IMR-90 (cell line): ENCODE results near the gene GLIPR1. TPM values are rescaled to one million over a fixed set of nuclear protein-coding genes. Genes with fewer than 3 reads are reported as not detected.
"Not testable (repeated sequence)": the region's sequence is repeated elsewhere in the genome, so short reads cannot be mapped to it uniquely, and the experiment has no call there.

Experiments
- ATAC-seq: fragments of 200-7000 bp; cut with Tn5 transposase; 2 replicates; pipeline ENCODE4 v1.9.1; 2020; ENCODE audit warnings: low read depth, mild to moderate bottlenecking, moderate library complexity
- BruUV-seq: library from RNA; stranded (reverse); fragments of 400-500 nt; replicated peaks from 2 replicates; lab custom pipeline; 2021; lab: Mats Ljungman, UMichigan
- CTCF ChIA-PET: fragments of 300-600 bp; formaldehyde crosslinking; extraction: SDS; loops from one replicate; lab custom pipeline; 2021; ENCODE audit warnings: antibody characterized with exemption; lab: Yijun Ruan, JAX
- POLR2A ChIA-PET: fragments of 300-600 bp; sonication (Branson Sonifier 250); formaldehyde crosslinking; loops from one replicate; lab custom pipeline; 2022; ENCODE audit warnings: antibody characterized with exemption; ENCODE audit not compliant: unreplicated experiment; lab: Charles Lee
- DNase-seq: peaks from one replicate; pipeline ENCODE4 v3.0.0; 2013
- H2AFZ ChIP-seq: replicated peaks from 2 replicates; pipeline ENCODE3; 2013; ENCODE audit warnings: low read length, mild to moderate bottlenecking; ENCODE audit not compliant: poor library complexity
- H2AK5ac ChIP-seq: 2 replicates; pipeline ENCODE4 v1.6.1; 2013; ENCODE audit warnings: low read depth, low read length, inconsistent platforms
- H2AK9ac ChIP-seq: replicated peaks from 2 replicates; pipeline ENCODE3; 2013; ENCODE audit warnings: mild to moderate bottlenecking, low read depth, low read length, moderate library complexity; ENCODE audit not compliant: poor library complexity
- H2BK120ac ChIP-seq: 2 replicates; pipeline ENCODE4 v1.6.1; 2013; ENCODE audit warnings: low read depth, low read length, inconsistent platforms
- H2BK15ac ChIP-seq: 3 replicates; pipeline ENCODE4 v1.6.1; 2013; ENCODE audit warnings: low read depth, low read length, inconsistent platforms
- H2BK20ac ChIP-seq: 2 replicates; pipeline ENCODE4 v1.6.1; 2013; ENCODE audit warnings: low read depth, mild to moderate bottlenecking, inconsistent platforms, low read length, moderate library complexity
- H2BK5ac ChIP-seq: 2 replicates; pipeline ENCODE4 v1.6.1; 2013; ENCODE audit warnings: mild to moderate bottlenecking, low read depth, low read length, inconsistent platforms; ENCODE audit not compliant: poor library complexity, severe bottlenecking
- H3K14ac ChIP-seq: replicated peaks from 2 replicates; pipeline ENCODE4 v1.6.1; 2013; ENCODE audit warnings: low read depth, low read length, inconsistent platforms
- H3K18ac ChIP-seq: 2 replicates; pipeline ENCODE4 v1.6.1; 2013; ENCODE audit warnings: low read depth, low read length, control low read depth
- H3K23ac ChIP-seq: 2 replicates; pipeline ENCODE4 v1.6.1; 2013; ENCODE audit warnings: low read depth, low read length, inconsistent platforms
- H3K27ac ChIP-seq: 2 replicates; pipeline ENCODE4 v1.5.1; 2013; ENCODE audit warnings: mild to moderate bottlenecking, control low read depth, low read length; ENCODE audit not compliant: insufficient read depth
- H3K27me3 ChIP-seq: 2 replicates; pipeline ENCODE4 v1.6.1; 2013; ENCODE audit warnings: low read length; ENCODE audit not compliant: control insufficient read depth, insufficient read depth
- H3K36me3 ChIP-seq: 2 replicates; pipeline ENCODE4 v1.6.1; 2013; ENCODE audit warnings: low read length, mixed read lengths; ENCODE audit not compliant: control insufficient read depth, insufficient read depth
- H3K4ac ChIP-seq: 2 replicates; pipeline ENCODE4 v1.6.1; 2013; ENCODE audit warnings: low read depth, low read length, inconsistent platforms
- H3K4me1 ChIP-seq: 2 replicates; pipeline ENCODE4 v1.6.1; 2013; ENCODE audit warnings: low read length, mixed read lengths; ENCODE audit not compliant: control insufficient read depth, insufficient read depth
- H3K4me2 ChIP-seq: 2 replicates; pipeline ENCODE4 v1.6.1; 2013; ENCODE audit warnings: low read depth, mild to moderate bottlenecking, control low read depth, low read length, moderate library complexity
- H3K4me3 ChIP-seq: 2 replicates; pipeline ENCODE4 v1.5.1; 2013; ENCODE audit warnings: low read depth, mild to moderate bottlenecking, control low read depth, low read length, moderate library complexity; ENCODE audit not compliant: insufficient read depth
- H3K56ac ChIP-seq: 2 replicates; pipeline ENCODE4 v1.6.1; 2013; ENCODE audit warnings: low read length, inconsistent platforms; ENCODE audit not compliant: insufficient read depth; ENCODE audit errors: extremely low read depth
- H3K79me1 ChIP-seq, 2 experiments: 2 replicates each; pipeline ENCODE4 v1.6.1; 2013; ENCODE audit warnings: low read length in 2 of 2, inconsistent platforms in 1 of 2, low read depth in 1 of 2
- H3K9ac ChIP-seq: 2 replicates; pipeline ENCODE4 v1.6.1; 2013; ENCODE audit warnings: low read depth, low read length, control low read depth
- H3K9me1 ChIP-seq: 2 replicates; pipeline ENCODE4 v1.6.1; 2013; ENCODE audit warnings: low read length, inconsistent platforms; ENCODE audit not compliant: insufficient read depth
- H3K9me3 ChIP-seq: 2 replicates; pipeline ENCODE4 v1.6.1; 2013; ENCODE audit warnings: low read length; ENCODE audit not compliant: control insufficient read depth, insufficient read depth
- H4K20me1 ChIP-seq: 2 replicates; pipeline ENCODE4 v1.6.1; 2013; ENCODE audit warnings: low read length, inconsistent platforms; ENCODE audit not compliant: insufficient read depth
- H4K5ac ChIP-seq: 2 replicates; pipeline ENCODE4 v1.6.1; 2013; ENCODE audit warnings: mild to moderate bottlenecking, low read depth, low read length, control low read depth
- H4K8ac ChIP-seq, 2 experiments: 2 replicates each; pipeline ENCODE4 v1.6.1; 2013; ENCODE audit warnings: low read depth in 2 of 2, low read length in 2 of 2, control low read depth in 1 of 2, inconsistent platforms in 1 of 2
- H4K91ac ChIP-seq: 2 replicates; pipeline ENCODE4 v1.6.1; 2013; ENCODE audit warnings: low read depth, low read length, inconsistent platforms; ENCODE audit not compliant: insufficient read depth
- WGBS, 2 experiments: methylation state at CpG; one replicate each; pipeline versions ENCODE4 v1.1.5 to v1.1.7; 2013; ENCODE audit warnings: missing lambda C conversion rate in 2 of 2; ENCODE audit not compliant: insufficient read length in 1 of 2; ENCODE audit errors: extremely low coverage in 2 of 2; 5-methylcytosine and 5-hydroxymethylcytosine counted together
- dilution Hi-C: fragments of 300-500 bp; cut with HindIII; formaldehyde crosslinking; loops from one replicate; pipeline ENCODE4 v1.14.3; 2018; ENCODE audit warnings: low sequenced_read_pairs; ENCODE audit not compliant: unreplicated experiment
- in situ Hi-C: fragments of 300-500 bp; cut with MboI; formaldehyde crosslinking; loops from 3 replicates; pipeline ENCODE4 v1.14.3; 2019; ENCODE audit warnings: low sequenced_read_pairs, inconsistent platforms, mixed read lengths
- intact Hi-C: fragments of 100-400 bp; cut with micrococcal nuclease; formaldehyde crosslinking; loops from 2 replicates; pipeline ENCODE4 v1.10.0; 2022
- polyA plus RNA-seq, 3 experiments: library from polyadenylated mRNA; depleted of rRNA; stranded (reverse); fragments of >200 nt; gene quantifications; 2 replicates each; pipeline ENCODE4 v1.2.3, GENCODE V29; 2012; ENCODE audit warnings: low replicate concordance in 1 of 3
- total RNA-seq: library from RNA; depleted of rRNA; stranded (reverse); fragments of >200 nt; gene quantifications from 2 replicates; pipeline ENCODE4 v1.2.3, GENCODE V29; 2012

GLIPR1 gene
- total and polyA plus RNA-seq, 2 of the 4 experiments (the other 2 are of a cell fraction), result 268 to 327 TPM

GRCh38 chr12:75457866-75458265 is 22.7 kb upstream of the GLIPR1 start:
- H2AK5ac ChIP-seq, H4K91ac ChIP-seq, H3K27me3 ChIP-seq, CTCF ChIA-PET, H2BK120ac ChIP-seq, H3K4me1 ChIP-seq, POLR2A ChIA-PET, H3K14ac ChIP-seq, H3K23ac ChIP-seq, H3K27ac ChIP-seq, H3K79me1 ChIP-seq, H3K4me2 ChIP-seq, H3K56ac ChIP-seq, H3K4me3 ChIP-seq, H4K20me1 ChIP-seq, H2AFZ ChIP-seq, H2BK20ac ChIP-seq, H3K9ac ChIP-seq, in situ Hi-C loops, dilution Hi-C loops, H3K18ac ChIP-seq, ATAC-seq, H4K8ac ChIP-seq, H2BK5ac ChIP-seq, DNase-seq, H3K9me1 ChIP-seq, H3K36me3 ChIP-seq, H4K5ac ChIP-seq, H2AK9ac ChIP-seq, H3K4ac ChIP-seq, BruUV-seq, H2BK15ac ChIP-seq, H3K9me3 ChIP-seq, intact Hi-C loops: not testable (repeated sequence)
- WGBS, 2 experiments, result 100% methylated on average over 2 of the region's 9 CpGs; no CpG with 5 or more reads in 1 of the 2 experiments
